ENCODE results near the gene PIGL.
"Not testable (repeated sequence)": the region's sequence is repeated elsewhere in the genome, so short reads cannot be mapped to it uniquely, and the experiment has no call there.

PIGL gene

GRCh38 chr17:16277163-16277562 lies 60.2 kb downstream of the PIGL start:
- FAIRE-seq, result no peak

- FAIRE-seq, result no peak
Observed at GRCh38 chr17:16281351-16281750, 64.3 kb downstream of the PIGL start.

- FAIRE-seq, result no peak
Observed at GRCh38 chr17:16282522-16282921, 65.5 kb downstream of the PIGL start.

- no peak for FAIRE-seq
Observed at GRCh38 chr17:16283705-16284104, 66.7 kb downstream of the PIGL start.

GRCh38 chr17:16285646-16286008 lies 68.6 kb downstream of the PIGL start:
- no peak for FAIRE-seq

GRCh38 chr17:16286009-16286946 lies 69.3 kb downstream of the PIGL start:
- no peak for FAIRE-seq

GRCh38 chr17:16286947-16287562 lies 70.0 kb downstream of the PIGL start:
- FAIRE-seq, result no peak

- no peak for FAIRE-seq
Observed at GRCh38 chr17:16287563-16288027, 70.6 kb downstream of the PIGL start.

- FAIRE-seq, result no peak
Observed at GRCh38 chr17:16288860-16289571, 72.0 kb downstream of the PIGL start.

- FAIRE-seq, result no peak
Observed at GRCh38 chr17:16293931-16294330, 76.9 kb downstream of the PIGL start.

- no peak for FAIRE-seq
Observed at GRCh38 chr17:16294560-16294959, 77.5 kb downstream of the PIGL start.

- FAIRE-seq, result not testable (repeated sequence)
Observed at GRCh38 chr17:16296072-16296471, 79.1 kb downstream of the PIGL start.

- no peak for FAIRE-seq
Observed at GRCh38 chr17:16297367-16298139, 80.5 kb downstream of the PIGL start.

GRCh38 chr17:16298140-16298662 lies 81.2 kb downstream of the PIGL start:
- FAIRE-seq, result no peak

GRCh38 chr17:16300554-16300953 lies 83.5 kb downstream of the PIGL start:
- FAIRE-seq, result no peak

- FAIRE-seq, result no peak
Observed at GRCh38 chr17:16301963-16302855, 85.2 kb downstream of the PIGL start.

GRCh38 chr17:16302856-16303255 lies 85.8 kb downstream of the PIGL start:
- no peak for FAIRE-seq

- no peak for FAIRE-seq
Observed at GRCh38 chr17:16304830-16305229, 87.8 kb downstream of the PIGL start.

- no peak for FAIRE-seq
Observed at GRCh38 chr17:16306211-16306610, 89.2 kb downstream of the PIGL start.

GRCh38 chr17:16312061-16312460 lies 95.1 kb downstream of the PIGL start:
- not testable (repeated sequence) for FAIRE-seq
